SK-N-SH (cell line): Measurements from ENCODE around the gene MRPL58. TPM values are rescaled to one million over a fixed set of nuclear protein-coding genes. Genes with fewer than 3 reads are reported as not detected.

Experiments used
- CTCF ChIA-PET: fragments of 300-600, 350-600 bp; formaldehyde crosslinking; extraction: SDS; loops from one replicate; lab custom pipeline; 2021; lab: Yijun Ruan, JAX
- POLR2A ChIA-PET: fragments of 350-600 bp; sonication (Branson Sonifier 250); formaldehyde crosslinking; extraction: SDS; loops from one replicate; lab custom pipeline; 2020; ENCODE audit warnings: antibody characterized with exemption, inconsistent platforms; lab: Yijun Ruan, JAX
- DNase-seq: peaks from one replicate; pipeline ENCODE4 v3.0.0; 2012
- H2AFZ ChIP-seq: fragments of 200-600 bp; sonication (generic); 2 replicates; pipeline ENCODE4 v1.8.1; 2016; ENCODE audit warnings: antibody characterized with exemption, mild to moderate bottlenecking, low read depth
- H3F3A ChIP-seq: fragments of 200-600 bp; sonication (generic); replicated peaks from 2 replicates; pipeline ENCODE3; 2016; ENCODE audit warnings: antibody characterized with exemption, mild to moderate bottlenecking; ENCODE audit not compliant: insufficient read depth
- H3K27ac ChIP-seq, 2 experiments: fragments of 200-500 bp in 1 of 2; fragments of 200-600 bp in 1 of 2; sonication (Bioruptor generic) in 1 of 2; sonication (generic), shearing (Covaris generic) in 1 of 2; 2 replicates each; pipeline versions ENCODE4 v1.5.1 to v1.6.1; 2014 to 2016; ENCODE audit warnings: low read depth in 2 of 2, inconsistent platforms in 1 of 2, low read length in 1 of 2, mild to moderate bottlenecking in 1 of 2, mixed read lengths in 1 of 2
- H3K27me3 ChIP-seq: fragments of 200-600 bp; sonication (generic), shearing (Covaris generic); 2 replicates; pipeline ENCODE4 v1.6.1; 2016; ENCODE audit warnings: mixed run types; ENCODE audit not compliant: insufficient read depth
- H3K36me3 ChIP-seq, 2 experiments: fragments of 200-500 bp in 1 of 2; fragments of 200-600 bp in 1 of 2; sonication (Bioruptor generic) in 1 of 2; sonication (generic) in 1 of 2; replicated peaks in 1 of 2; 2 replicates each; pipeline versions ENCODE3 to v1.5.1; 2014 to 2016; ENCODE audit warnings: low read length in 1 of 2, mild to moderate bottlenecking in 1 of 2; ENCODE audit not compliant: insufficient read depth in 2 of 2, control insufficient read depth in 1 of 2
- H3K4me1 ChIP-seq, 2 experiments: fragments of 200-500 bp in 1 of 2; fragments of 200-600 bp in 1 of 2; sonication (Bioruptor generic) in 1 of 2; sonication (generic), shearing (Covaris generic) in 1 of 2; 2 replicates each; pipeline versions ENCODE4 v1.5.1 to v1.6.1; 2014 to 2016; ENCODE audit warnings: low read depth in 1 of 2, low read length in 1 of 2, mixed run types in 1 of 2; ENCODE audit not compliant: insufficient read depth in 2 of 2, control insufficient read depth in 1 of 2
- H3K4me2 ChIP-seq: fragments of 200-600 bp; sonication (generic), shearing (Covaris generic); 2 replicates; pipeline ENCODE4 v1.6.1; 2017; ENCODE audit warnings: mixed run types
- H3K4me3 ChIP-seq, 2 experiments: fragments of 200-500 bp in 1 of 2; fragments of 200-600 bp in 1 of 2; sonication (Bioruptor generic) in 1 of 2; sonication (generic), shearing (Covaris generic) in 1 of 2; 2 replicates each; pipeline versions ENCODE4 v1.5.1 to v1.8.1; 2014 to 2016; ENCODE audit warnings: low read depth in 2 of 2, inconsistent platforms in 1 of 2, low read length in 1 of 2, mild to moderate bottlenecking in 1 of 2, mixed read lengths in 1 of 2, moderate library complexity in 1 of 2
- H3K79me2 ChIP-seq: fragments of 200-600 bp; sonication (generic); 2 replicates; pipeline ENCODE4 v1.8.1; 2017; ENCODE audit warnings: mild to moderate bottlenecking; ENCODE audit not compliant: insufficient read depth
- H3K9ac ChIP-seq: fragments of 200-600 bp; sonication (generic); 2 replicates; pipeline ENCODE4 v1.6.1; 2017; ENCODE audit warnings: mixed run types
- H3K9me2 ChIP-seq: fragments of 200-600 bp; sonication (generic); 2 replicates; pipeline ENCODE4 v1.6.1; 2017; ENCODE audit warnings: mixed run types
- H3K9me3 ChIP-seq: fragments of 200-600 bp; sonication (generic); 2 replicates; pipeline ENCODE4 v1.6.1; 2017; ENCODE audit warnings: mixed run types, mild to moderate bottlenecking, moderate library complexity
- H4K20me1 ChIP-seq: fragments of 200-600 bp; sonication (generic); 2 replicates; pipeline ENCODE4 v1.6.1; 2017; ENCODE audit warnings: mild to moderate bottlenecking, mixed run types; ENCODE audit not compliant: insufficient read depth
- EZH2phosphoT487 ChIP-seq: fragments of 200-600 bp; sonication (generic); IDR thresholded peaks from 2 replicates; pipeline ENCODE4 v1.6.1; 2017; ENCODE audit warnings: low read depth, mixed run types, mild to moderate bottlenecking, antibody characterized with exemption, moderate library complexity, borderline replicate concordance
- FOXM1 ChIP-seq: IDR thresholded peaks from 2 replicates; pipeline ENCODE4 v1.4.0; 2012; ENCODE audit warnings: low read depth, mild to moderate bottlenecking
- GABPA ChIP-seq: IDR thresholded peaks from 2 replicates; pipeline ENCODE4 v1.4.0; 2012; ENCODE audit warnings: low read depth, mild to moderate bottlenecking
- NRF1 ChIP-seq: IDR thresholded peaks from 2 replicates; pipeline ENCODE4 v1.6.1; 2012; ENCODE audit warnings: low read depth, mild to moderate bottlenecking, low read length
- RFX5 ChIP-seq: IDR thresholded peaks from 2 replicates; pipeline ENCODE4 v1.6.1; 2012; ENCODE audit warnings: mild to moderate bottlenecking, improper control_type of control experiment, low read length
- SMC3 ChIP-seq: IDR thresholded peaks from 2 replicates; pipeline ENCODE4 v1.6.1; 2012; ENCODE audit warnings: low read depth, low read length, improper control_type of control experiment
- WGBS: methylation state at CpG from one replicate; pipeline ENCODE4 v1.1.6; 2017; ENCODE audit warnings: low lambda C conversion rate; 5-methylcytosine and 5-hydroxymethylcytosine counted together
- polyA plus RNA-seq, 3 experiments: library from polyadenylated mRNA; depleted of rRNA; stranded (reverse); fragments of >200 nt; gene quantifications; 2 replicates each; pipeline ENCODE4 v1.2.3, GENCODE V29; 2012
- TF ChIP-seq, protein P1 (sequence below): IDR thresholded peaks from 2 replicates; pipeline ENCODE4 v1.4.0; 2012; ENCODE audit warnings: low read depth, borderline replicate concordance
- TF ChIP-seq, protein P2 (sequence below): IDR thresholded peaks from 2 replicates; pipeline ENCODE4; 2012
- TF ChIP-seq, protein P3 (sequence below): fragments of 150-350 bp; IDR thresholded peaks from 2 replicates; pipeline ENCODE4 v1.6.1; 2017; ENCODE audit warnings: antibody characterized with exemption, low read length, low read depth, borderline replicate concordance

The MRPL58 gene
- polyA plus RNA-seq, 1 of the 3 experiments (the other 2 are of a cell fraction), result 87.3 TPM

DNA sequence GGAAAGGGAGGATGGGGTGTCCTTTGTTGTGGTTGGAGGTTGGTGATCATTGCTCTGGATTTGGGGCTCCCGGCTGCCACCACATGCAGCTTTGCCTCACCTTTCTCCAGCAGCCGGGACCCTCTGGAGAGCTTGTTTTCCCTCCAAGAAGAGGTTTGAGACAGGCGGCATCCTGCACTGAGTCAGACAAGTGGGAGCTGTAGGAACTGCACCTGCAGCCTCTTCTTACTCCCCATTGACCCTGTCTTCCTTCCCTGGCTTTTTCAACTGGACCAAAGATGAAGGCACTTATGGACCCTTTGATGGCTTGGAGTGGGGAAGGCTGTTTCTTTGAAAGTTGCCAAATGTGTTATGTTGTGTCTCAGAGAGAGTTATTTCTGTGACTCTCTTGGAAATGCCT, 51.2 kb downstream of the MRPL58 start:
- no peaks in the 10 kb centered on the region for H3K79me2 ChIP-seq
- no peaks in the 10 kb centered on the region for H3K9me3 ChIP-seq
- H3K36me3 ChIP-seq, result peaks cover 24 to 64% of the 10 kb centered on the region in 2 experiments
- no peaks in the 10 kb centered on the region for H3K4me1 ChIP-seq
- no peaks in the 10 kb centered on the region for H3K27me3 ChIP-seq
- DNase-seq, result no peak
- H3F3A ChIP-seq, result no peaks in the 10 kb centered on the region
- no peaks in the 10 kb centered on the region for H4K20me1 ChIP-seq
- 90% methylated on average over 3 of the region's 3 CpGs for WGBS
- H3K9me2 ChIP-seq, result no peaks in the 10 kb centered on the region
- TF ChIP-seq, protein P1, sequence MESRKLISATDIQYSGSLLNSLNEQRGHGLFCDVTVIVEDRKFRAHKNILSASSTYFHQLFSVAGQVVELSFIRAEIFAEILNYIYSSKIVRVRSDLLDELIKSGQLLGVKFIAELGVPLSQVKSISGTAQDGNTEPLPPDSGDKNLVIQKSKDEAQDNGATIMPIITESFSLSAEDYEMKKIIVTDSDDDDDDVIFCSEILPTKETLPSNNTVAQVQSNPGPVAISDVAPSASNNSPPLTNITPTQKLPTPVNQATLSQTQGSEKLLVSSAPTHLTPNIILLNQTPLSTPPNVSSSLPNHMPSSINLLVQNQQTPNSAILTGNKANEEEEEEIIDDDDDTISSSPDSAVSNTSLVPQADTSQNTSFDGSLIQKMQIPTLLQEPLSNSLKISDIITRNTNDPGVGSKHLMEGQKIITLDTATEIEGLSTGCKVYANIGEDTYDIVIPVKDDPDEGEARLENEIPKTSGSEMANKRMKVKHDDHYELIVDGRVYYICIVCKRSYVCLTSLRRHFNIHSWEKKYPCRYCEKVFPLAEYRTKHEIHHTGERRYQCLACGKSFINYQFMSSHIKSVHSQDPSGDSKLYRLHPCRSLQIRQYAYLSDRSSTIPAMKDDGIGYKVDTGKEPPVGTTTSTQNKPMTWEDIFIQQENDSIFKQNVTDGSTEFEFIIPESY, result no peak
- TF ChIP-seq SMC3 (no peak), NRF1 (no peak), FOXM1 (no peak), RFX5 (no peak)
- TF ChIP-seq, protein P2, sequence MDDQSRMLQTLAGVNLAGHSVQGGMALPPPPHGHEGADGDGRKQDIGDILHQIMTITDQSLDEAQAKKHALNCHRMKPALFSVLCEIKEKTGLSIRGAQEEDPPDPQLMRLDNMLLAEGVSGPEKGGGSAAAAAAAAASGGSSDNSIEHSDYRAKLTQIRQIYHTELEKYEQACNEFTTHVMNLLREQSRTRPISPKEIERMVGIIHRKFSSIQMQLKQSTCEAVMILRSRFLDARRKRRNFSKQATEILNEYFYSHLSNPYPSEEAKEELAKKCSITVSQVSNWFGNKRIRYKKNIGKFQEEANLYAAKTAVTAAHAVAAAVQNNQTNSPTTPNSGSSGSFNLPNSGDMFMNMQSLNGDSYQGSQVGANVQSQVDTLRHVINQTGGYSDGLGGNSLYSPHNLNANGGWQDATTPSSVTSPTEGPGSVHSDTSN, result no peak
- TF ChIP-seq, protein P3, sequence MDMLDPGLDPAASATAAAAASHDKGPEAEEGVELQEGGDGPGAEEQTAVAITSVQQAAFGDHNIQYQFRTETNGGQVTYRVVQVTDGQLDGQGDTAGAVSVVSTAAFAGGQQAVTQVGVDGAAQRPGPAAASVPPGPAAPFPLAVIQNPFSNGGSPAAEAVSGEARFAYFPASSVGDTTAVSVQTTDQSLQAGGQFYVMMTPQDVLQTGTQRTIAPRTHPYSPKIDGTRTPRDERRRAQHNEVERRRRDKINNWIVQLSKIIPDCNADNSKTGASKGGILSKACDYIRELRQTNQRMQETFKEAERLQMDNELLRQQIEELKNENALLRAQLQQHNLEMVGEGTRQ, result no peak
- POLR2A ChIA-PET, result no interaction called here
- no peak overlapping the region for H3K27ac ChIP-seq
- no peak overlapping the region for H3K4me3 ChIP-seq
- H2AFZ ChIP-seq, result no peak overlapping the region
- no peak overlapping the region for H3K9ac ChIP-seq
- H3K4me2 ChIP-seq, result no peak overlapping the region
- CTCF ChIA-PET, result interaction anchor here (0.8 to 1.8 kb wide), 10 partner anchors 10 to 140 kb away, joined by 3 to 9 read pairs (median 4); partner anchors contain the start of genes KCTD2, MRPL58, OTOP2 and USH1G

DNA sequence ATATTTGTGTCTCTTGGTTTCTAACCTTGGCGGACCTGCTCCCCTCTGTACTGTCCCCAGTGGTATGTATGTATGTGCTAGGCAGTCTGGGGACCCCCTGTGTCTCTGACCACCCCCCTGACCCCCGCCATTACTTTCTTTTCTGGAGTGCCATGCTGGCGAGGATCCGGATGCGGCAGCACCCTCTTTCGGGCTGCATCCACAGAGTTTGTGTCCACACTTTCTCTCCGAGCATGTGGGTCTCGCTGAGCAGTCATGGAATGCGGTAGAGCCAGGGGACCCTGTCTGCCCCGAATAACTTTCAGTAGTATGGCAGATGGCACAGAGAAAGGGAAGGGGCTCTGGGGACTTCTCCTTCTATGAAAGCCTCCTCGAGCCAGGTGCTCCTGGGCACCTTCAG, 51.6 kb downstream of the MRPL58 start:
- Histone ChIP-seq H3K9me2 (no peaks in the 10 kb centered on the region), H3K79me2 (no peaks in the 10 kb centered on the region), H2AFZ (no peak overlapping the region), H3K27me3 (no peaks in the 10 kb centered on the region), H3K9me3 (no peaks in the 10 kb centered on the region), H3K9ac (no peak overlapping the region), H3K36me3 (peaks cover 24 to 64% of the 10 kb centered on the region in 2 experiments), H3K4me1 (no peaks in the 10 kb centered on the region), H3K4me2 (no peak overlapping the region), H3F3A (no peaks in the 10 kb centered on the region), H3K4me3 (no peak overlapping the region), H4K20me1 (no peaks in the 10 kb centered on the region), H3K27ac (no peak overlapping the region)
- WGBS, result 90% methylated on average over 11 of the region's 11 CpGs
- TF ChIP-seq EZH2phosphoT487 (no peak), NRF1 (no peak), GABPA (no peak)
- CTCF ChIA-PET, result interaction anchor here (1.0 to 1.5 kb wide), 6 partner anchors 10 to 138 kb away, joined by 3 to 5 read pairs (median 4); partner anchors contain the start of gene MRPL58
- POLR2A ChIA-PET, result no interaction called here
- DNase-seq, result no peak
